ENCODE data around the gene SNCAIP. TPM values are rescaled to one million over a fixed set of nuclear protein-coding genes. Genes with fewer than 3 reads are reported as not detected.
"Not testable (repeated sequence)": the region's sequence is repeated elsewhere in the genome, so short reads cannot be mapped to it uniquely, and the experiment has no call there.

SNCAIP gene
- total RNA-seq, 1 donor from 2014 or later = 4.4 TPM

DNA sequence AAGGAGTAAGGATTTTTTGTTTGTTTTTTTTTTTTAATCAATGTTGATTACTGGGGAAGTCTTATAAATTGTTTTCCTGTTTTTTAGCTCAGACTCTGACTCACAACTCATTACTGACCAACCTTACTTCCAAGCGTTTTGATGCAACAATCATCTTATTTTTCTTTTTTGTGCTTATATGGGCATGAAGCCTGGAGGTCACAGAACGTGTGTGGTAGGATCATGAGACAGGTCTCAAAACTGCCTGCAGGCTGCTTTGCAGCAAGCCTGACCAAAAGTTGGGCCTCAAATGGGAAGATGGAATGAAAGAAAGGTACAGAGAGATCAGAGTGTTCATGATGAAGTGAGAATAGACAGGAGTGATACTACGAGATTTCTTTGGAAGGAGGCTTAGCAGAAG, 38.5 kb downstream of the SNCAIP start:
- Histone ChIP-seq H3K27ac (no peak overlapping the region), H3K9me3 (no peaks in the 10 kb centered on the region), H3K27me3 (ENCODE audit: low read depth) (no peaks in the 10 kb centered on the region), H3K36me3 (no peaks in the 10 kb centered on the region), H3K4me1 (no peaks in the 10 kb centered on the region), H3K4me3 (no peak overlapping the region)
- ATAC-seq (no peak), DNase-seq (no peak)
- TF ChIP-seq, protein P1, sequence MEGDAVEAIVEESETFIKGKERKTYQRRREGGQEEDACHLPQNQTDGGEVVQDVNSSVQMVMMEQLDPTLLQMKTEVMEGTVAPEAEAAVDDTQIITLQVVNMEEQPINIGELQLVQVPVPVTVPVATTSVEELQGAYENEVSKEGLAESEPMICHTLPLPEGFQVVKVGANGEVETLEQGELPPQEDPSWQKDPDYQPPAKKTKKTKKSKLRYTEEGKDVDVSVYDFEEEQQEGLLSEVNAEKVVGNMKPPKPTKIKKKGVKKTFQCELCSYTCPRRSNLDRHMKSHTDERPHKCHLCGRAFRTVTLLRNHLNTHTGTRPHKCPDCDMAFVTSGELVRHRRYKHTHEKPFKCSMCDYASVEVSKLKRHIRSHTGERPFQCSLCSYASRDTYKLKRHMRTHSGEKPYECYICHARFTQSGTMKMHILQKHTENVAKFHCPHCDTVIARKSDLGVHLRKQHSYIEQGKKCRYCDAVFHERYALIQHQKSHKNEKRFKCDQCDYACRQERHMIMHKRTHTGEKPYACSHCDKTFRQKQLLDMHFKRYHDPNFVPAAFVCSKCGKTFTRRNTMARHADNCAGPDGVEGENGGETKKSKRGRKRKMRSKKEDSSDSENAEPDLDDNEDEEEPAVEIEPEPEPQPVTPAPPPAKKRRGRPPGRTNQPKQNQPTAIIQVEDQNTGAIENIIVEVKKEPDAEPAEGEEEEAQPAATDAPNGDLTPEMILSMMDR (IDR thresholded peaks at IDR 0.05) = no peak
- intact Hi-C loops (cut with DNase I) = no loop called here

DNA sequence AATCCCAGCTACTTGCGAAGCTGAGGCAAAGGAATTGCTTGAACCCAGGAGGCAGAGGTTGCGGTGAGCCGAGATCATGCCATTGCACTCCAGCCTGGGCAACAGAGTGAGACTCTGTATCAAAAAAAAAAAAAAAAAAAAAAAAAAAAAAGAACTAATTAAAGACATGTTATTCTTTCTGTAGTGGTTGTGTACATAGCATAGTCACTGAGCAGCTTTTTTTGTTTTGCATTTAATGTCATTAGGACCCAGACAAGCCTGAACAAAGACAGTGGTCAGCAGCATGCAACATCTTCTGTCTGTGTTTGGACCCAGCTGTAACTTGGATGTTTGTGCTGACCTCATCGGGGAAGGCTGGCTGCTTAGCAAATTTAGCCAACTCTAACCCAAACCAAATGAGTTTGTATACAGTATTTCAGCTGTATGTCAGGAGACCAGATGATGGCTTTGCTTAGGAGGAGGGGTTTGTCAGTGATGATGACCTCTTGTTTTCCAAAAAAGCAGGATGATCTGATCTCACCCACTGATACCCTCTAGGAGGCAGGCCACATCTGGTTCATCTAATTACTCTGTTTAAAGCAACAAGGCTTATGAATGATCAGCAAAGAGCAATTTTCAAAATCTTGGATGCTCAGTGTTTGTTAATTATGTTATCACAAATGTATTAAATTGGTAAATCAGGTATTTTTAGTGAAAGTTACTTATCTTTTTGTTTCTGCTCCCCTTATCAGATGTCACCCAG, 39.5 kb downstream of the SNCAIP start:
- Histone ChIP-seq H3K4me1 (no peaks in the 10 kb centered on the region), H3K27me3 (ENCODE audit: low read depth) (no peaks in the 10 kb centered on the region), H3K36me3 (no peaks in the 10 kb centered on the region), H3K9me3 (no peaks in the 10 kb centered on the region), H3K27ac (no peak overlapping the region), H3K4me3 (no peak overlapping the region)
- TF ChIP-seq, protein P1 (IDR thresholded peaks at IDR 0.05) = no peak
- ATAC-seq (no peak), DNase-seq (no peak)
- intact Hi-C loops (cut with DNase I) = no loop called here

DNA sequence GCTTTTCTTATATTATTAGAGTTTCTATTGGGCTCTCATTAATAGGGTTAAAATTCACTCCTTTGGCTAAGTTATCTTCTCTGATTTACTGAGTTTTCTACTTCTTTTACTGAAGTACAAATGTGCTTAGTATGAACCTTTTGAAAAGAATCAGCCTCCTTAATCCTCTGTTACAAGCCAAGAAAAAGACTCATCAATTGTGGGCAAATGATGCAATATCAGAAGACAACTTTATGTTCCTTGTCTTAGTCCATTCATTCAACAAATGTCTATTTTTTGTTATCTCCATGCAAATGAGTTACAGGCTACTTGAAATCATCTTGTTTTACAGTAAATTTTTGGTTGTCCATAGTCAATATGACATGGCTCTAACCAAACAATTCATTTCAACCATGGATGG, 40.3 kb downstream of the SNCAIP start:
- no peak for ATAC-seq
- intact Hi-C loops (cut with DNase I) = no loop called here
- TF ChIP-seq, protein P1 (IDR thresholded peaks at IDR 0.05) = no peak

DNA sequence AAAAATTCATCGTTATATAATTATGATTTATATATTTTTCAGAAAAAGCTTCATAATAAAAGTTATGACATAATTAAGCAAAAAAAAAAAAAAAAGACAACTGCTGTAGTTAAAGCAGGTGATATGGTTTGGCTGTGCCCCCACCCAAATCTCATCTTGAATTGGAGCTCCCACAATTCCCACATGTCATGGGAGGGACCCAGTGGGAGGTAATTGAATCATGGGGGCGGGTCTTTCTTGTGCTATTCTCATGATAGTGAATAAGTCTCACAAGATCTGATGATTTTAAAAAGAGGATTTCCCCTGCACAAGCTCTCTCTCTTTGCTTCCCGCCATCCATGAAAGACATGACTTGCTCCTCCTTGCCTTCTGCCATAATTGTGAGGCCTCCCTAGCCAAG, 41.3 kb downstream of the SNCAIP start:
- H3K9me3 ChIP-seq; H3K4me3 ChIP-seq; ATAC-seq; H3K36me3 ChIP-seq; H3K4me1 ChIP-seq; DNase-seq; H3K27me3 ChIP-seq (ENCODE audit: low read depth); intact Hi-C loops (cut with DNase I); H3K27ac ChIP-seq: not testable (repeated sequence)

More for the DNA sequence above, 40.3 kb downstream of the SNCAIP start:
- Histone ChIP-seq H3K27ac (no peak overlapping the region), H3K9me3 (no peaks in the 10 kb centered on the region), H3K4me3 (no peak overlapping the region), H3K27me3 (ENCODE audit: low read depth) (no peaks in the 10 kb centered on the region), H3K4me1 (no peaks in the 10 kb centered on the region), H3K36me3 (no peaks in the 10 kb centered on the region)
- no peak for DNase-seq

DNA sequence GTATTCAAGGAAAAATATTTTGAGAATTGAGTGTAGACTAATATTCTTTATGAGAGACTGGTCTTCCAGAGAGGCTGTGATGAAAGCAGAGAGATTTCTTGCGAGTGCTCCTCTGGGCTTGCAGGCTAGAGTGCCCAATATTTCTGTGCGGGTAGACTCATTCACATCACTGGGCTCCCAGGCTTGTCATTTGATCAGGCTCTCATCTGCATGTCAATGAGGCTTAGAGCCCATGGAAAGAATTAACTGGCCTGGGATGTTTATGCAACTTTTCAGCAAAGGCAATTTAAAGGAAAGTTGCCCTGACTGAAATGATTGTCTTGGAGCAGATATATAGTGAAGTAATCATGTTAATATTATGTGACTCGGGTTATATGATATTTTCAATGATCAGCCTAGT, 42.3 kb downstream of the SNCAIP start:
- Histone ChIP-seq H3K4me1 (no peaks in the 10 kb centered on the region), H3K36me3 (no peaks in the 10 kb centered on the region), H3K9me3 (no peaks in the 10 kb centered on the region), H3K4me3 (no peak overlapping the region), H3K27ac (no peak overlapping the region), H3K27me3 (ENCODE audit: low read depth) (no peaks in the 10 kb centered on the region)
- DNase-seq (no peak), ATAC-seq (no peak)
- TF ChIP-seq, protein P1 (IDR thresholded peaks at IDR 0.05) = no peak
- intact Hi-C loops (cut with DNase I) = no loop called here

DNA sequence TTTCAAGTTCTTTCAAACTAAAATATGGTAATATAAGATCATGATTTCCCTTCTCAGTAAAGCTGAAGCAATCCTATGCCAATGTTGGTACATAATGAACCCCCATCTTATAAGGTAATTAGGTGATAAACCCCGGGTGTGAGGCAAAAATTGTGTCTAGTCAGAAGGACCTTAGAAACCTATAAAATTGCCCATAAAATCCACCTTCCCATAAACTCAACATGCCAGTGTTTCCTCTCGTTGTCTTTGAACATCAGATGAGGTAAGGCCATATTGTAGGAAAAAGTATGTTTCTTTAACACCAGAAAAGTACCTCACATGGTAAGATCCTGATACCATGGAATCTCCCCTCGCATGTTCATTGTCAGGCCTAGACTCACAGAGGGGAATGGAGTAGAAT, 43.3 kb downstream of the SNCAIP start:
- ATAC-seq = no peak

More for the DNA sequence above, 43.3 kb downstream of the SNCAIP start:
- Histone ChIP-seq H3K4me1 (no peaks in the 10 kb centered on the region), H3K27me3 (ENCODE audit: low read depth) (no peaks in the 10 kb centered on the region), H3K9me3 (no peaks in the 10 kb centered on the region), H3K36me3 (no peaks in the 10 kb centered on the region), H3K27ac (no peak overlapping the region), H3K4me3 (no peak overlapping the region)
- intact Hi-C loops (cut with DNase I) = no loop called here
- no peak for DNase-seq
- TF ChIP-seq, protein P1 (IDR thresholded peaks at IDR 0.05) = no peak

Data from lower lobe of right lung (tissue), 2 donors.